ENCODE data around the gene SHOC2.

SHOC2 gene

DNA sequence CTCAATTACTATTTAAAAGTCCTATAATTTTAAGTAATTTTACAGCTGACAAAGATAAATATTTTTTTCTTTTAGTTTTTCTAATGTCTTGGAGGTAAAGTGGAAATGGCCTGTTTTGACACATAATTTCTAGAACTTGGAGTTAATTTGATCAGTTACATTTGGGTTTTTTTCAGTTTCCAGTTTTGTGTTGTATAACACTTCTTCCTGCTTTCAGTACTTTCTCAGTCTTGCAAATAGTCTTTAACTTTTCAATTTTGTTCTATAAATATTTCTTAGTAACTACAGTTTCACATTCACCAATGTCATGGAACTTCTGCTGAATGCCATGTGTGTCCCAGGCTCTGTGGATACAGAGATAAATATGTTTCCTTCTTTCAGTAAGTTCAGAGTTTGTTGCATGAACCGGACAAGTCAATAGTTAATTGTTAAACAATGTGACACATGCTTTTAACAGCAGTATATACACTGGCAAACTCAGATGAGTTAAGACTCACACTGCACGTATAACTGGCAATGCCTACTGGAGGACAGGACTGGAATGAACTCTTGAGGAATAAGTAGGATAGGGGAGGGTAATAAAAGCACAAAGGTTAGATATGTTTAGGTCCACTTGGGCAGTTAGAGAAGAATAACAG lies 4.6 kb downstream of the SHOC2 start:
- Histone ChIP-seq H3K79me1 (replicated peaks; ENCODE audit: low read length, poor library complexity, severe bottlenecking) (peaks cover 1% of the 10 kb centered on the region), H2AK5ac (ENCODE audit: low read length, severe bottlenecking) (no peak overlapping the region), H3K9me3 (ENCODE audit: control insufficient read depth, low read length) (no peaks in the 10 kb centered on the region), H4K8ac (ENCODE audit: low read length) (no peak overlapping the region), H3K18ac (ENCODE audit: low read depth in 1 of 2, low read length in 2 of 2) (no peak overlapping the region), H3K9ac (ENCODE audit: low read length) (no peak overlapping the region), H3K4me2 (ENCODE audit: low read length, poor library complexity, severe bottlenecking) (no peak overlapping the region), H2BK120ac (ENCODE audit: low read depth, low read length) (no peak overlapping the region), H3K23ac (ENCODE audit: low read length in 2 of 2) (no peak overlapping the region), H4K91ac (ENCODE audit: low read length) (no peak overlapping the region), H3K4ac (ENCODE audit: low read depth in 1 of 2, low read length in 2 of 2) (no peak overlapping the region), H2BK5ac (ENCODE audit: low read depth, low read length, poor library complexity, severe bottlenecking) (no peak overlapping the region), H2AFZ (ENCODE audit: low read depth, low read length) (no peak overlapping the region), H2BK12ac (ENCODE audit: low read length in 2 of 2) (no peak overlapping the region), H2BK15ac (ENCODE audit: low read depth, poor library complexity, severe bottlenecking) (no peak overlapping the region), H3K14ac (ENCODE audit: low read length in 2 of 2) (no peak overlapping the region), H3K4me3 (ENCODE audit: insufficient read depth in 1 of 2, low read depth in 1 of 2, low read length in 2 of 2) (no peak overlapping the region), H3K36me3 (ENCODE audit: control insufficient read depth in 1 of 2, insufficient read depth in 2 of 2, low read depth in 1 of 2, low read length in 2 of 2) (no peaks in the 10 kb centered on the region), H3K27ac (ENCODE audit: low read length, poor library complexity, severe bottlenecking) (peak overlapping the region; percentile 51), H3K27me3 (ENCODE audit: control insufficient read depth in 1 of 2, insufficient read depth in 1 of 2, low read length in 2 of 2) (no peaks in the 10 kb centered on the region), H3K4me1 (ENCODE audit: control insufficient read depth, insufficient read depth, low read depth, low read length) (peaks cover 2% of the 10 kb centered on the region)
- peak; percentile 14 for DNase-seq
- WGBS, result 96% methylated on average over 1 of the region's 2 CpGs

- H3K4me2 ChIP-seq (ENCODE audit: low read length, poor library complexity, severe bottlenecking), result no peak overlapping the region
- no peaks in the 10 kb centered on the region for H3K36me3 ChIP-seq (ENCODE audit: control insufficient read depth in 1 of 2, insufficient read depth in 2 of 2, low read depth in 1 of 2, low read length in 2 of 2)
- no peak overlapping the region for H2AFZ ChIP-seq (ENCODE audit: low read depth, low read length)
- H3K23ac ChIP-seq (ENCODE audit: low read length in 2 of 2), result no peak overlapping the region
- peaks cover 1% of the 10 kb centered on the region for H3K79me1 ChIP-seq (replicated peaks; ENCODE audit: low read length, poor library complexity, severe bottlenecking)
- no peak overlapping the region for H3K4ac ChIP-seq (ENCODE audit: low read depth in 1 of 2, low read length in 2 of 2)
- H3K14ac ChIP-seq (ENCODE audit: low read length in 2 of 2), result no peak overlapping the region
- 96% methylated on average over 2 of the region's 2 CpGs for WGBS
- H3K27ac ChIP-seq (ENCODE audit: low read length, poor library complexity, severe bottlenecking), result no peak overlapping the region
- H3K4me3 ChIP-seq (ENCODE audit: insufficient read depth in 1 of 2, low read depth in 1 of 2, low read length in 2 of 2), result no peak overlapping the region
- H2BK120ac ChIP-seq (ENCODE audit: low read depth, low read length), result no peak overlapping the region
- H2BK15ac ChIP-seq (ENCODE audit: low read depth, poor library complexity, severe bottlenecking), result no peak overlapping the region
- no peak overlapping the region for H3K9ac ChIP-seq (ENCODE audit: low read length)
- H2BK5ac ChIP-seq (ENCODE audit: low read depth, low read length, poor library complexity, severe bottlenecking), result no peak overlapping the region
- no peak for DNase-seq
- no peaks in the 10 kb centered on the region for H3K27me3 ChIP-seq (ENCODE audit: control insufficient read depth in 1 of 2, insufficient read depth in 1 of 2, low read length in 2 of 2)
- peaks cover 2% of the 10 kb centered on the region for H3K4me1 ChIP-seq (ENCODE audit: control insufficient read depth, insufficient read depth, low read depth, low read length)
- H4K8ac ChIP-seq (ENCODE audit: low read length), result no peak overlapping the region
- H3K9me3 ChIP-seq (ENCODE audit: control insufficient read depth, low read length), result no peaks in the 10 kb centered on the region
- H2BK12ac ChIP-seq (ENCODE audit: low read length in 2 of 2), result no peak overlapping the region
- no peak overlapping the region for H4K91ac ChIP-seq (ENCODE audit: low read length)
- H2AK5ac ChIP-seq (ENCODE audit: low read length, severe bottlenecking), result no peak overlapping the region
- H3K18ac ChIP-seq (ENCODE audit: low read depth in 1 of 2, low read length in 2 of 2), result no peak overlapping the region
Observed at GRCh38 chr10:110927461-110927860, 8.1 kb downstream of the SHOC2 start.

DNA sequence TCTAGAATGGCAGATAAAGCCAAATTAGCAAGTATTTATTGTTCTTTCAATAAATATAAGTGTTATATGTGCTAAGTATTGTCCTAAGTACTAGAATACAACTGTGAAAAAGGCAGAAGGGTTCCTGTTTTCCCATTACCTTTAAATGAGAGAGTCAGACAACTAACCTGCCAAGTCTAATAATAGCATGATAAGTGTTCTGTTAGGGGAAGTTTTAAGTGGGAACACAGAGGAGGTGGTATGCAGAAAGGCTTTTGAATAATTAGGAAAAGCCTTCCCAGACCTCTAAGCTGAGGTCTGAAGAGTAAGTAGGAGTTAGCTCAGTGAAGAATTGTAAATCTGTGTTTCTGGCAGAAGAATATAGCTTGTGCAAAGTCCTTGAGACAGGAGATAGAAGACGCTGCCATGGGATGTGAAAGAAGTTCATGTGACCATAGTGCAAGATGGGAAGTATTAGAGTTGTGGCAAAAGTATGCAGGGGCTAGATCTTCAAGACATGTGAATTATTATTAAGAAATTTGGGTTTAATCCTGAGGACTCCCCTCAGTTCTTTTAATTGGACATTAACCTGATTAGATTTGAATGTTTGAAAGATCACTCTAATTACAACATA lies 12.5 kb downstream of the SHOC2 start:
- Histone ChIP-seq H3K4me2 (ENCODE audit: low read length, poor library complexity, severe bottlenecking) (no peak overlapping the region), H2BK5ac (ENCODE audit: low read depth, low read length, poor library complexity, severe bottlenecking) (no peak overlapping the region), H3K27ac (ENCODE audit: low read length, poor library complexity, severe bottlenecking) (no peak overlapping the region), H2AK5ac (ENCODE audit: low read length, severe bottlenecking) (no peak overlapping the region), H3K4ac (ENCODE audit: low read depth in 1 of 2, low read length in 2 of 2) (no peak overlapping the region), H4K8ac (ENCODE audit: low read length) (no peak overlapping the region), H3K9me3 (ENCODE audit: control insufficient read depth, low read length) (no peaks in the 10 kb centered on the region), H2AFZ (ENCODE audit: low read depth, low read length) (no peak overlapping the region), H3K4me1 (ENCODE audit: control insufficient read depth, insufficient read depth, low read depth, low read length) (peaks cover 3% of the 10 kb centered on the region), H3K23ac (ENCODE audit: low read length in 2 of 2) (no peak overlapping the region), H3K9ac (ENCODE audit: low read length) (no peak overlapping the region), H2BK15ac (ENCODE audit: low read depth, poor library complexity, severe bottlenecking) (no peak overlapping the region), H3K36me3 (ENCODE audit: control insufficient read depth in 1 of 2, insufficient read depth in 2 of 2, low read depth in 1 of 2, low read length in 2 of 2) (peaks cover 0 to 4% of the 10 kb centered on the region in 2 experiments), H3K18ac (ENCODE audit: low read depth in 1 of 2, low read length in 2 of 2) (no peak overlapping the region), H2BK120ac (ENCODE audit: low read depth, low read length) (no peak overlapping the region), H3K4me3 (ENCODE audit: insufficient read depth in 1 of 2, low read depth in 1 of 2, low read length in 2 of 2) (no peak overlapping the region), H3K27me3 (ENCODE audit: control insufficient read depth in 1 of 2, insufficient read depth in 1 of 2, low read length in 2 of 2) (no peaks in the 10 kb centered on the region), H3K14ac (ENCODE audit: low read length in 2 of 2) (no peak overlapping the region), H2BK12ac (ENCODE audit: low read length in 2 of 2) (no peak overlapping the region), H3K79me1 (replicated peaks; ENCODE audit: low read length, poor library complexity, severe bottlenecking) (peaks cover 5% of the 10 kb centered on the region), H4K91ac (ENCODE audit: low read length) (no peak overlapping the region)
- peak; percentile 25 for DNase-seq
- WGBS, result 86% methylated on average over 1 of the region's 1 CpG

DNA sequence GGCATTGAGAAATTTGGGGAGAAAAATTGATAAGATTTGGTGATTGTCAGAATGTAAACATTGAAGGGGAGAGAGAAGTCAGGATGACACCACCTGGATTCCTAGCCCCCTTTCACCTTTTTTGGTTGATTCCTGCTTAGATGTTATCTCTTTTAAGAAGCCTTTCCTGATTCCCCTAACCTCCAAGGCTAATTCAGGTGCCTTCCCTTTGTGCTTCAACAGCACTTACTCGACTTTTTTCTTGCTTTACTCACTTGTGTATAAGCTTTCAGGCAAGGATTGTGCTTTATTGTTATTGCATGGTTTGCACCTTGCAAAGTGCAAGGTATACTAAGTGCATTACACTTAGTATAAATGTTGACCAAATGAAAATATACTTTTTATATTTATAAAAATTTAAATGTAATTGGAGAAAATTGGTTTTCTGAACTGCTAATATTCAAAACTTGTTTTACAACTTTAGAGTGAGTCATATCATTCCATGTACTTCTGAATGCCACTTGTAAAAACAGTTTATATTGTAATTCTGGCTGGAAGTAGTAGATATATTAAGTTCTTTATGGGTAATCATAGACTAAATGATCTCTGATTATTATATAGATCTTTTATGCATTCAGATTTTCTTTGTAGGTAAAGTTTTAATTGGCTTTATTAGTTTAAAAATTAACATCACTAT lies 13.2 kb downstream of the SHOC2 start:
- H4K91ac ChIP-seq (ENCODE audit: low read length), result no peak overlapping the region
- H3K9me3 ChIP-seq (ENCODE audit: control insufficient read depth, low read length), result no peaks in the 10 kb centered on the region
- H3K14ac ChIP-seq (ENCODE audit: low read length in 2 of 2), result no peak overlapping the region
- H3K36me3 ChIP-seq (ENCODE audit: control insufficient read depth in 1 of 2, insufficient read depth in 2 of 2, low read depth in 1 of 2, low read length in 2 of 2), result peaks cover 6% of the 10 kb centered on the region in 2 experiments
- H2BK15ac ChIP-seq (ENCODE audit: low read depth, poor library complexity, severe bottlenecking), result no peak overlapping the region
- H3K4me2 ChIP-seq (ENCODE audit: low read length, poor library complexity, severe bottlenecking), result no peak overlapping the region
- H3K27ac ChIP-seq (ENCODE audit: low read length, poor library complexity, severe bottlenecking), result no peak overlapping the region
- DNase-seq, result no peak
- H3K4me3 ChIP-seq (ENCODE audit: insufficient read depth in 1 of 2, low read depth in 1 of 2, low read length in 2 of 2), result no peak overlapping the region
- peaks cover 3% of the 10 kb centered on the region for H3K4me1 ChIP-seq (ENCODE audit: control insufficient read depth, insufficient read depth, low read depth, low read length)
- H4K8ac ChIP-seq (ENCODE audit: low read length), result no peak overlapping the region
- no peak overlapping the region for H2BK120ac ChIP-seq (ENCODE audit: low read depth, low read length)
- H2BK12ac ChIP-seq (ENCODE audit: low read length in 2 of 2), result no peak overlapping the region
- no peak overlapping the region for H3K18ac ChIP-seq (ENCODE audit: low read depth in 1 of 2, low read length in 2 of 2)
- H3K9ac ChIP-seq (ENCODE audit: low read length), result no peak overlapping the region
- no peak overlapping the region for H2AFZ ChIP-seq (ENCODE audit: low read depth, low read length)
- no peak overlapping the region for H2AK5ac ChIP-seq (ENCODE audit: low read length, severe bottlenecking)
- H2BK5ac ChIP-seq (ENCODE audit: low read depth, low read length, poor library complexity, severe bottlenecking), result no peak overlapping the region
- no CpG with 5 or more reads among the region's 1 CpG for WGBS
- H3K79me1 ChIP-seq (replicated peaks; ENCODE audit: low read length, poor library complexity, severe bottlenecking), result peaks cover 6% of the 10 kb centered on the region
- no peaks in the 10 kb centered on the region for H3K27me3 ChIP-seq (ENCODE audit: control insufficient read depth in 1 of 2, insufficient read depth in 1 of 2, low read length in 2 of 2)
- no peak overlapping the region for H3K4ac ChIP-seq (ENCODE audit: low read depth in 1 of 2, low read length in 2 of 2)
- no peak overlapping the region for H3K23ac ChIP-seq (ENCODE audit: low read length in 2 of 2)

All from mesenchymal stem cell (in vitro differentiated cells and primary cell).